Smooth muscle cell of the brain vasculature (primary cell): ENCODE results near the gene RARS2.
"Not testable (repeated sequence)": the region's sequence is repeated elsewhere in the genome, so short reads cannot be mapped to it uniquely, and the experiment has no call there.

Experiments
- DNase-seq: peaks from one replicate; pipeline ENCODE4 v3.0.0-alpha.2; 2012; ENCODE audit warnings: low read depth, low spot score

RARS2 gene, protein sequence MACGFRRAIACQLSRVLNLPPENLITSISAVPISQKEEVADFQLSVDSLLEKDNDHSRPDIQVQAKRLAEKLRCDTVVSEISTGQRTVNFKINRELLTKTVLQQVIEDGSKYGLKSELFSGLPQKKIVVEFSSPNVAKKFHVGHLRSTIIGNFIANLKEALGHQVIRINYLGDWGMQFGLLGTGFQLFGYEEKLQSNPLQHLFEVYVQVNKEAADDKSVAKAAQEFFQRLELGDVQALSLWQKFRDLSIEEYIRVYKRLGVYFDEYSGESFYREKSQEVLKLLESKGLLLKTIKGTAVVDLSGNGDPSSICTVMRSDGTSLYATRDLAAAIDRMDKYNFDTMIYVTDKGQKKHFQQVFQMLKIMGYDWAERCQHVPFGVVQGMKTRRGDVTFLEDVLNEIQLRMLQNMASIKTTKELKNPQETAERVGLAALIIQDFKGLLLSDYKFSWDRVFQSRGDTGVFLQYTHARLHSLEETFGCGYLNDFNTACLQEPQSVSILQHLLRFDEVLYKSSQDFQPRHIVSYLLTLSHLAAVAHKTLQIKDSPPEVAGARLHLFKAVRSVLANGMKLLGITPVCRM

DNA sequence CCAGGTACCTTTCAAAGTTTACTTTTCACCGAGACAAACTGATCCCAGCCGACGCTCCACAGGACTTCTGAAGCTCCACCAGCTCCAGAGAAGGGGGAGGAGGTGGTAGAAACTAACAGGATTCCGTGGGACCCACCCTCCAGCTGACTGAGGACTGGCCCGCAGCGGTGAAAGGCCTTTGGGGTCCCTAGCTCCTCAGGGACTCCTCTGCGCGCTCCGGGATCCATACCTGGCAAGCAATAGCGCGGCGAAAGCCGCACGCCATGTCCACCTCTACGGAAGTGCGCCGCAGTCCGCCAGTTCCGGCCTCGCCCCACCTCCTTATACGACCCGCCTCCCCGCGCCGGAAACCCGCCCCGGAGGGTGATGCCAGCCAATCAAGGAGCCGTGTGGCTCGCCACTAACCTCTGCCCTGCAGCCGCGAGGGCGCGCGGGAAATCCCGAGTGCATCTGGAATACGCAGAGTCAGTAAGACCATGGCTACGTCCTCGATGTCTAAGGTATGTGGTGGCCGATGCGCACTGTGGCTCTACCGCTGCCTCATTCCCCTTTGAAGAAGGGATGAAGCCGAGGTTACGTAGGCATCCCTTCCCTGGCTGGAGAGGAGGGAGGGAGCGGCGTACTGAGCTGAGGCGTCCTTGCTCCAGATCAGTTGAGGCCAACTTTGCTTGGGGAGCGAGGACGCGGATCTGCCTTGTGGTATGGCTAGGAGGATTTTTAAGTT, at the start of gene RARS2, which contains the start of gene ORC3:
RARS2 (minus strand) TSS at position 295 of the 724 bp plus-strand sequence; CDS start at position 265, 30 bp downstream.
ORC3 (plus strand) TSS at position 443 of the 724 bp plus-strand sequence; CDS start at position 477, 34 bp downstream.
- peak; percentile 77 for DNase-seq

GRCh38 chr6:87639373-87639772, 49.6 kb upstream of the RARS2 start:
- DNase-seq, result no peak

DNA sequence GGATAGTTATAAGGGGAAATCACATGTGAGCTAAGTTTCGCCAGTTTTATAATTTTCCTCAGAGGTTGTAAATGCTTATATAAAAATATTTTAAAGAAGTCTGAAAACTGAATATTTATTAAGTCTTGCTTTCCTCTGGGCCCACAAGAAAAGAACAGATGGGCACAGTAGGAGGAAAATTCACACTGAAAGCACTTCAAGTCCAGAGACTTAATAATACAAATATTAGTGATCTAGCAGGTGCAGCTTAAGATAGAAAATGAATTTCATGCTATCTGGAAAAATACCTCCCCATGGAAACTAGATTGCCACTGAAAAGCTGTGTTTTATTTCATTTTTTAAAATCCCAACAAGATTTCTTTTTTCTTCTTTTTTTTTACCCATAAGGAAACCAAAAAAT, 47.3 kb upstream of the RARS2 start:
- DNase-seq, result no peak

DNA sequence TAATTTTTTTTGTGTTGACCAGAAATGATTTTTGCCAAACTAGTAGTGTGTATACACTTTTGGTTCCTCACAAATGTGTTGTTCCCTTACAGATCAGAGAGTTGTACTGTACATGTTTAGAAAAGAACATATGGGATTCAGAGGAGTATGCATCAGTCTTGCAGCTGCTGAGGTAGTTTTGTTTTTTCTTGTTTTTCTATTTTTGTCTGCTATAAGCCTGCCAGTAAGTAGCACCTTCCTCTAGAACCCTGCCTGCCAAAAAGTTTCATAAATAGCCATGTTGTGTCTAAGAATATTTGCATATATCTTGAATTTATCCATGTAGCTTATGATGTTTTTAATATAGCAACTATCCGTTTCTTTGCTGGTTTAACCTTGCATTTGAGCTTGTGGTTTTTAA, 46.5 kb upstream of the RARS2 start:
- DNase-seq, result no peak

DNA sequence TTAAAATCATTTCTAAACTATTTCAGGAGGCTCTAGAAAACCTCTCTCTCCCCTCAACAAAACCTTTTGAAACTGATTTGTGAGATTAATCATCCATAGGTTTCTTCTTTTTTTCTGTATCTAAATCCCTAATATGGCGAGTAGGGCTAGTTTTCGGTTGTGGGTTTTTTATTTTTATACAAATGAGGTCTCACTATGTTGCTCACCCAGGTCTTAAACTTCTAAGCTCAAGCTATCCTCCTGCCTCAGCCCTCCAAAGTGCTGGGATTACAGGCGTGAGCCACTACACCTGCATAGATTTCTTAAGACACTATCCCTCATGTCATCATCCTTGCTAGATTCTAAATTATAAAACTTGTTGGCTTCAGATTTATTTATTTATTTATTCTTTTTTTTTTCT, 44.1 kb upstream of the RARS2 start:
- no peak for DNase-seq

DNA sequence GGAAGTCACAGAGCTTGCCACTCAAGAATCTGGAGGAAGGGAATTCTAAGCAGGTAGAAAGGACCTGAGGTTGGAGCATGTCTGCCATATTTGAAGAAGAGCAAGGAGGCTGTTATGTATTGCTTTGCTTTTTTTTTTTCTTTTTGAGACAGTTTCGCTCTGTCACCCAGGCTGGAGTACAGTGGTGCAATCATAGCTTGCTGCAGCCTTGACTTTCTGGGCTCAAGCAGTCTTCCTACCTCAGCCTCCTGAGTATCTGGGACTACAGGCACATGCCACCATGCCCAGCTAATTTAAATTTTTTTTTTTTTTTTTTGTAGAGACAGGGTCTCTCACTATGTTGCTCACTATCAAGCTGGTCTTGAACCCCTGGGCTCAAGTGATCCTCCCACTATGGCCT, 41.0 kb upstream of the RARS2 start:
- no peak for DNase-seq

DNA sequence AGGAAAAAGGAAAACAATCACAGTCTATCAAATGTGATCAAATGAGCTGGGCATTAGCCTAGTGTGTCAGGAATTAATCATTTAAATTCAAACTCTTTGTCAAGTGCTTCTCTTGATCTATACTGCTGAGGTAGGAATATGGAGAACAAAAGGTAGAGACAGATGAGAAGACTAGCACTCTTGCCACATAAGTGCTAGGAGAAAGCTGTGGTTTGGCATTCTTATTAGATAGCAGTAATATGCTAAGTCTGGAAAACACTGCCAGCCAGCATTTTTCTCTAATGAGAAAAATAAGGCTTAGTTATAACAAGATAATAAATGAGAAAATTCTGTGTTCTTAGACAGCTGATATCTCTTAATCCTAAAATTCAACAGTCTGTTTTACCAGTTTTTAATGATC, 39.1 kb upstream of the RARS2 start:
- no peak for DNase-seq

DNA sequence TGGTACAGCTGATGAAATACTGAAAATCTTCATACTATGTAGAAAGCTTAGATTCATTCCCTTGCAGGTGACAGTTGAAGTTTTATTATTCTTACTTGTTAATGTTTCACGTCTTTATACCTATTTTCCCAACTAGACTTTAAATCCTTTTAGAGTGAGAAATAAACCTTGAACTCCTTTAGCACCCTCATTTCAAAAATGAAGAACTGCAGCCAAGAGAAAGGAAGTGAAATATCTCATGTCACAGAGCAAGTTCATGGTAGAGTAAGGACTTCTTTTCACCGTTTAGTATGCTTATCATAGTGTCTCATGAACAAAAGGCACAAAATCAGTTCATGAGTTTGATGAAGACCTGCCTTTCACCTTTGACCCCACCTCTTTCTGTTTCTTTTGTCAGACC, 38.6 kb upstream of the RARS2 start:
- no peak for DNase-seq

DNA sequence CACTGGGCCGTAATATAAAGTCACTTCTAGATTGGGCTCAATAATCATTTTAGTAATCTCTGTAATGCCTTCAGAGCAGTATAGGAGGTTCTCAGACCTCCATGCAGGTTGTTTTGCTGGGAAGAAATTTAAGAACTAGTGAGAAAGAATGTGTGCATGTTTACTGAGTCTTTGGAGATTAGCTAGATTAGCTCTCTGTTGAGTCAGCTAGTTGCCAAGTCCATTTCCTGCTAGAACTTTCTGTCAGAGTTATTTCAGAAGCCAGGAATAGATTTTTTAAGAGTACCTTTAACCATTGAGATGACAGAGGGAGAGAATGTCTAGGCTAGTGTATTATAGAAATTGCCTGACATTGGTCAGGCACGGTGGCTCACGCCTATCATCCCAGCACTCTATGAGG, 33.5 kb upstream of the RARS2 start:
- no peak for DNase-seq

GRCh38 chr6:87618531-87618930, 28.7 kb upstream of the RARS2 start:
- peak; percentile 7 for DNase-seq

DNA sequence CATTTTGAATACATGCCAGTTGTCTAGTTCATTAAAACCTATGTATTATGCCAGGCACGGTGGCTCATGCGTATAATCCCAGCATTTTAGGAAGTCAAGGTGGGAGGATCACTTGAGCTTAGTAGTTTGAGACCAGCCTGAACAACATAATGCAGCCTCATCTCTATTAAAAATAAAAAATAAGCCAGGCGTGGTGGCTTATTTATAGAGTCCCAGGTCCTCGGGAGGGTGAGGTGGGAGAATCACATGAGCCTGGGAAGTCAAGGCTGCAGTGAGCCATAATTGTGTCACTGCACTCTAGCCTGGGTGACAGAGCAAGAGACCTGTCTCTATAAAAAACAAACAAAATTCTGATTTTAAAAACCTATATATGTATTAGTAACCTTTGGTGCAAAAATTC, 27.6 kb upstream of the RARS2 start:
- no peak for DNase-seq

DNA sequence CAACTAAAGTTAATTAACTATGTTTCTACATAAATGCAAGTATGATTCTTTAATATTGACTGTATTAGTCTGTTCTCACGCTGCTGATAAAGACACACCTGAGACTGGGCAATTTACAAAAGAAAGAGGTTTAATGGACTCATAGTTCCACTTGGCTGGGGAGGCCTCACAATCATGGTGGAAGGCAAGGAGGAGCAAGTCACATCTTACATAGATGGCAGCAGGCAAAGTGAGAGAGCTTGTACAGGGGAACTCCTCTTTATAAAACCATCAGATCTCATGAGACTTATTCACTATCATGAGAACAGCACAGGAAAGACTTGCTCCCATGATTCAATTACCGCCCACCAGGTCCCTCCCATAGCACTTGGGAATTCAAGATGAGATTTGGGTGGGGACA, 23.2 kb upstream of the RARS2 start:
- not testable (repeated sequence) for DNase-seq

DNA sequence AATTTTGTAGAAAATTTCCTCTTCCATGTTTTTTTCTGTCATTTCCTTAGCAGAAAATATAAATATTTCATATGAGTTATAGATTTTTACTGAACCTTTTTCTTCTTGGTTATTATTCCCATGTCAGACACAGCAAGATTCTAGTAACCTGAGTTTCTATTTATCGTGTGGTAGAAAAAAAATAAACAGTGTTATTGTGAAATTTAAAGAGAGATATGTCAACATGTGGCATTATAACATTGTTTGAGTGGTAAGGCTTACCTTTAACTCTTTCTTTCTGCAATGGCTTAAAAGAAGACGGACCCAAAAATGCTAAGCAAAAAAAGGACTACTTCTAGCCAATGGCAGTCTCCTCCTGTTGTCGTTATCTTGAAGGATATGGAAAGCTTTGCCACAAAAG, 19.0 kb upstream of the RARS2 start:
- DNase-seq, result no peak

GRCh38 chr6:87606199-87606598, 16.4 kb upstream of the RARS2 start:
- DNase-seq, result no peak

GRCh38 chr6:87600576-87600975, 10.8 kb upstream of the RARS2 start:
- no peak for DNase-seq

DNA sequence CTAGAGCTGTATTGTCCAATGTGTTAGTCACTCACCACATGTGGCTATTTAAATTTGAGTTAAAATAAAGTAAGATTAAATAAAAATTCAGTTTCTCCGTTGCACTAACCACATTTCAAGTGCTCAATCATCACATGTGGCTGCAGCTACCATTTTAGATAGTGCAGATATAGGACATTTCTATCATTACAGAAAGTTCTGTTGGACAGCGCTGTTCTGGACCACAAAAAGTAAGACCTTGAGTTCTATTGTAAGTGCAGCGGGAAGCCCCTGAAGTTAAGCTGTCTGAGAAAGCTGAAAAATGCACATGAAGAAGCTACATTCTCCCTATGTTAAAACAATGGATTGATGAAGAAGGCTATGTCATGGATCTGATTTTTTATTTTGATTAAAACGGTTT, 1.2 kb upstream of the RARS2 start:
- DNase-seq, result no peak

DNA sequence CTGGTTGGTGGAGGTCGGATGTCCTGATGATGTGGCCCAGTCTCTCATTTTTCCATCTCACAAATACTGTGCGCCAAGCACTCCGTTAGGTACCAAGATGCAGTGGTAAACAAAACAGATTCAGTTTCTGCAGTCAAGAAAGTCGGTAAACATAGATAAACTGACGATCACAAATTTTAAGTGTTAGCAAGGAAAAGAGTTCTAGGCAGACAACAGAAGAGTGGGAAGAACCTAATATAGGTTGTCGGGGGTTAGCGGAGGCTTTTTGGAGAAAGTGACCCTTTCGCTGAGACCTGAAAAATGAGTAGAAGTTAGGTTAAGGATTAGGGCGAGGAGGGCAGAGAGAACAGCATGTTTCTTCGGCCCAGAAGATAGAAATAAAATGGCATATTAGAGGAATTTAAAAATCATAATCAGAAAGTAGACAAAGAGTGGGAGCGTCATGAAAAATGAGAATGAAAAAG, 662 bp upstream of the RARS2 start:
- DNase-seq, result no peak

- no peak for DNase-seq
These were observed 905 bp downstream of the RARS2 start for GRCh38 chr6:87588756-87589407.

DNA sequence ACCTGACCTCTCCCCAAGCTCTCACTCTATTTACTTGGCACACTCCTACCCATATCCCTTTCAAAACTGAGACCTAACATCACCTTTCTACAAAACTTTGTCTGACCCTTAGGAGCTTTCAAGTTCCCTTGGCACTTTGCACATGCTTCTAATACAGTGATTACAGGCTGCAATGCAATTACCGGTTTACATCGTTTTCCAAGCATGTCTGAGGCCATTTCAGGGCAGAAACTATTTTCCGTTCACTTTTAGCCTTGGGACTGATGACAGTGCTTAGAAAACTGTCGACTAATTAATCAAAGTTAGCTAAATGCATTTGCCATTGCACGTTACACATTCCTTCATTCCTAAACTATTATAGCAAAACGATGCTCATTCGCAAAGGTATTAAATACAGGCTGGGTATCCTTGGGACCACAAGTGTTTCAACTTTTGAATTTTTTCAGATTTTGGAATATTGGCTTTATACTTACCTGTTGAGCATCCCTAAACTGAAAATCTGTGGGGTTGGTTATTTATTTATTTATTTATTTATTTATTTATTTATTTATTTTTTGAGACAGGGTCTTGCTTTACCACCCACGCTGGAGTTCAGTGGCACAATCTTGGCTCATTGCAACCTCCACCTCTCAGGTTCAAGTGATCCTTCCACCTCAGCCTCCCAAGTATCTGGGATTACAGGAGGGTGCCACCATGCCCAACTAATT, 3.3 kb downstream of the RARS2 start:
- no peak for DNase-seq

DNA sequence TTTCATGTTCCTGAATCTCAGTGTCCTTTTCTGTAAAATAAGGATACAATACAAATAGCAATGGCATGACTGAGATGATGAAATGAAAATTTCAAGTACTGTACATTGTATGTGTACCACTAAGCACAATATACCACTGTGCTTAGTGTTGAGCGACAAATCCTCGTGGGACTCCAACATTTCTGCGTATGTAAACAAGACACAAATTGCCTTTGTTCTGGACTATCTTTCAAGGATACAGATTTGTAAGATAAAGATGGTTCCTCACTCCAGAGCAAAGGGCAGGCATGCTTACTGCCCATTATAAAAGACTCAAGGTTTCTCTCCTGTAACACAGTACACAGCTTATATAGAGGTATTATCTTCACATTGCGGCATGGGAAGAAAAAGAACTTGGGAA, 6.0 kb downstream of the RARS2 start:
- no peak for DNase-seq

GRCh38 chr6:87575423-87575822, 14.4 kb downstream of the RARS2 start:
- no peak for DNase-seq
